T-helper 1 cell (primary cell): ENCODE data around the gene S100A6.
A peak's percentile ranks its signal among the peaks of the same experiment; 100 is the strongest.
"Not testable (repeated sequence)": the region's sequence is repeated elsewhere in the genome, so short reads cannot be mapped to it uniquely, and the experiment has no call there.

Experiments
- DNase-seq, 5 donors: peaks; one replicate each; pipeline ENCODE4 v3.0.0-alpha.2; 2012 to 2020
- total RNA-seq, 4 donors: gene quantifications; one replicate each; lab custom pipeline; 2026; lab: John Stamatoyannopoulos, UW

Gene S100A6
- total RNA-seq, result 114 to 138 (median 129) reads per million in 4 donors

DNA sequence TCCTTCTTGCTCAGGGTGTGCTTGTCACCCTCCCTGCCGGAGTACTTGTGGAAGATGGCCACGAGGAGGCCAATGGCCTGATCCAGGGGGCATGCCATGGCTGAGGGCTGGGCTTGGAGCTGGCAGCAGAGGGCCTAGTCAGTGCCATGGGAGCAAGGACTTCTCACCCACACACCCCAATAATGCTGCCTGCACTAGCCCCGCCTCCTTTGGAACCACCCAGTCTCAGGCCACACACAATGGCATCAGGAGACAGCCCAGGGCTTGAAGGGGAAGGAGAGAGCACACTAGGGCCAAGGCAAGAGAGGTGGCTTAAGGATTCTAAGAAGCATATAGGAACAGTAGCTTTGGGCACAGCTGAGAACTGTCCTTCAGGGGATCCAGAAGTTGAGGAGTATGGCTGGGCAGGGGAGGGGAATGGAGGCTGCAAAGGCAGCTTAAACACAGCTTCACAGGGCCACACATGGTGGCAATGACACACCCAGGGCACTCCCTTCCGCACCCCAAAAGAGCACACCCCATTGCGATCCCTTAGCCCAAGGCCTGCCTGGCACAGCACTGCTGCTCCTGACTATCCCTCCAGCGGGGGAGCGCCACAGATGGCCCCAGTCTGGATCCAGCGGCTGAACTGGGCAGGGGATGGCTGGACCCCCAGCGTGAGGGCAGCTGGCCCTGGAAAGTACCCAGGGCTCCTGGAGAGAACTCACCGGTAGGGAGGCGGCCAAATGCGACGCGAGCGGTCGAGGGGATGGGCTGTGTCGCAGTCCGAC is at the start of gene S100A6:
Gene S100A6, minus strand, starts transcription at position 750 of the 770 bp plus-strand sequence. Its CDS starts 652 bp downstream, at position 98.
- DNase-seq, result peak in 1 of 5 donors; percentile 69

DNA sequence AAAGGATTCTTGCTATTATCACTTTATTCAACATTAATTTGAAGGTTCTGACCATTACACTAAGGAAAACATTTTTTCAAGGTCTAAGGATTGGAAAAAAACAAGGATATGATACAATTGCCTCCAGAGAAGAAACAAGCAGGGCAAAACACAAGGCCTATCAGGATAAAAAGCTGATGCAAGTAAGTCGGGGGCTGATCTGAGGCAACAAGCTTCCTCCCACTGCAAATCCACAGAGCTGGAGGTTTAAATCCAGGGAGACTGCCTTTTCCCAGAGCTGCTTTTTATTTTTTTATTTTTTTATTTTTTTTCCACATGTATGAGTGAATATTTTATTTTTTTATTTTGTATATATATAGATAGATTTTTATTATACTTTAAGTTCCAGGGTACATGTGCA is 49.2 kb upstream of the S100A6 start:
- no peak for DNase-seq

DNA sequence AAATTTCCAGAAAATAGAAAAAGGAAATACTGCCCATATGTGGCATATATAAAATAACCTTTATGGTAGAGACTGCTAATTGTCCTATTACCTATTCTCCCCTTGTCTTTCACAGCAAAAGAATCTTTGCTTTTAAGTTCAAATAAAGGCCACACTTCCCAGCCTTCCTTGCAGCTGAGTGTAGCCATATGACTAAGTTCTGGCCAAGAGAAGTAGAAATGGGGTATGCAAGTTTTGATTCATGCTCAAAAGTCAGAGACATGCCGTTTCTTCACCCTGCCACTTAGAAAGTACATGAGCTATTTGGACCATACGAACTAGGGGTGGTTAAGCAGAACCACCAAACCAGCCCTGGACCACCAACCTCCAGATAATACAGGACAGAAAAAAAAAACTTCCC is 48.2 kb upstream of the S100A6 start:
- no peak for DNase-seq

DNA sequence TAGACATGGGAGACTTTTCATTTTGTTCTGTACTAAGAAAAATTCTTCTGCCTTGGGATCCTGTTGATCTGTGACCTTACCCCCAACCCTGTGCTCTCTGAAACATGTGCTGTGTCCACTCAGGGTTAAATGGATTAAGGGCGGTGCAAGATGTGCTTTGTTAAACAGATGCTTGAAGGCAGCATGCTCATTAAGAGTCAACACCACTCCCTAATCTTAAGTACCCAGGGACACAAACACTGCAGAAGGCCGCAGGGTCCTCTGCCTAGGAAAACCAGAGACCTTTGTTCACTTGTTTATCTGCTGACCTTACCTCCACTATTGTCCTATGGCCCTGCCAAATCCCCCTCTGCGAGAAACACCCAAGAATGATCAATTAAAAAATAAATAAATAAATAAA is 47.7 kb upstream of the S100A6 start:
- DNase-seq, result not testable (repeated sequence)

DNA sequence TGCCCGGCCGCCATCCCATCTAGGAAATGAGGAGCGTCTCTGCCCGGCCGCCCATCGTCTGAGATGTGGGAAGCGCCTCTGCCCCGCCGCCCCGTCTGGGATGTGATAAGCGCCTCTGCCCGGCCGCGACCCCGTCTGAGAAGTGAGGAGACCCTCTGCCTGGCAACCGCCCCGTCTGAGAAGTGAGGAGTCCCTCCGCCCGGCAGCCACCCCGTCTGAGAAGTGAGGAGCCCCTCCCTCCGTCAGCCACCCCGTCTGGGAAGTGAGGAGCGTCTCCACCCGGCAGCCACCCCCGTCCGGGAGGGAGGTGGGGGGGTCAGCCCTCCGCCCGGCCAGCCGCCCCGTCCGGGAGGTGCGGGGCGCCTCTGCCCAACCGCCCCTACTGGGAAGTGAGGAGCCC is 47.0 kb upstream of the S100A6 start:
- not testable (repeated sequence) for DNase-seq

DNA sequence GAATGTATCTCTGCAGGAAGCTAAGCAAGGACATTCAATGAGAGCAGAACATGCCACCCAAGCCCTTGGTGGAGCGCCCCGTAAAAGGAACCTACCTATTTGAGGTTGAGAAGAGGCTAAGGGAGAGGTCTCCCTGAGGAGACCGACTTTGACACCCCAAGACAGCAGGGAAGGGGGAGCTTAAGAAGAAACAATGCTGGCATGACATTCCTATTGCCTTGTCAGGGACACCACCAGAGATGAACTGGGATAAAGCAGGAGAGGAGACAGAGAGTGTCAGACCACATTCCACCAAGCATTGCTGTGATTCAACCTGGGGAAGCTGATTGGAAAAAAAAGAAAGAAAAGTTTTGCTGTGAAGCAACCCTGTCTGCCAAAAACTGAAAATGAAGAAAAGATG is 43.1 kb upstream of the S100A6 start:
- no peak for DNase-seq

DNA sequence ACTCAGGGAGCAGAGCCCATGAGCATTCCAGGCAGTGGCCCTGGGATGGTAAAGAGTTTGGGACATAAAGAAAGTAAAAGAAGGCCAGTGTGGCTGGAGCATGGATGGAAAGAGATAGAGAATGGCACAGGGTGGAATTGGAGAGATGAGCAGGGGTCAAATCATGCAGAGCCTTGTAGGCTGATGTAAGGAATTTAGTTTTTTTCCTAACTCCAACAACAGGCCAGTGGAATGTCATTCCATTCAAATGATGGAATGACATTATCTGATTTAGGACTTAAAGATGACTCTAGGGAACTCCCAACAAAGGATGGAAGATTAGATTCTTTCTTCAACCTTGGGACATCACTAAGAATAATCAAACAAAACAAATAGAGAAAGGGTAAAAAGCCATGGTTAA is 42.7 kb upstream of the S100A6 start:
- DNase-seq, result no peak

DNA sequence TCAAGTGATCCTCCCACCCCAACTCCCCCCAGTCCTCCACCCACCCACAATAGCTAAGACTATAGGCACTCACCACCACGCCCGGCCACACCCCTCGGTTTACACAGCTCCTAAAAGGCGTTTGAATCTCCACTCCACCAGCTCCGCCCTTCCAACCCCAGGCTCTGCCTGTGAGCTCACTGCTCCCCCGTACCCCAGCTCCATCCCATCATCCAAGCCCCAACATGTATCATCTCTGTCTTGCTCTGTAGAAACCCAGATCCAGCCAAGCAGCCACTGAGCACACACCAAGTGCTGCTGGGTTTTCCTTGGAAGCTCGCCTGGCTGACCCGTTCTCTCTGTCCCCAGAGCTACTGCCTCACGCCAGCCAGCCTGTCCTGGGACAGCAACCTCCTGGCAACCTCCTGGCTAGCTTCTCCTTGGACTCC is 41.8 kb upstream of the S100A6 start:
- no peak for DNase-seq

DNA sequence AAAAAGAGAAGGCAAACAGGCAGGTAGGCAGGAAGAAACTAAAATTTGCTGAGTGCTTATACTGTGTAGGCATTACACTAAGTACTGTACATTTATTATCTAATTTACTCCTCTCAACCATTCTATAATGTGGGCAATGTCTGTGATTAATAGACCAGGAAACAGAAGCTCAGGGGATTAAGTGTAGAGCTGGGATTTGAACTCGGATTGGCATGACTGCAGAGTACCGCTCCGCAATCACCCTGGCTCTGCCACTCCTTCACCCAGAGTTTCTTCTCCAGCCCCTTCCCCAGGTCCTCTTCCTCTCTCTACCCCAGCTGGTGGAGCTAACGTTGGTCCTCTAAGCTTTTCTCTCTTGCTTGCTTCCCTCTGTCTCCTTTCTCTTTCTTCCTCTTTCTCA is 41.3 kb upstream of the S100A6 start:
- DNase-seq, result no peak

DNA sequence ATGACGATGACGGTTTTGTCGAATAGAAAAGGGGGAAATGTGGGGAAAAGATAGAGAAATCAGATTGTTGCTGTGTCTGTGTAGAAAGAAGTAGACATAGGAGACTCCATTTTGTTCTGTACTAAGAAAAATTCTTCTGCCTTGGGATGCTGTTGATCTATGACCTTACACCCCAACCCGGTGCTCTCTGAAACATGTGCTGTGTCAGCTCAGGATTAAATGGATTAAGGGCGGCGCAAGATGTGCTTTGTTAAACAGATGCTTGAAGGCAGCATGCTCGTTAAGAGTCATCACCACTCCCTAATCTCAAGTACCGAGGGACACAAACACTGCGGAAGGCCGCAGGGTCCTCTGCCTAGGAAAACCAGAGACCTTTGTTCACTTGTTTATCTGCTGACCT is 39.7 kb upstream of the S100A6 start:
- not testable (repeated sequence) for DNase-seq

DNA sequence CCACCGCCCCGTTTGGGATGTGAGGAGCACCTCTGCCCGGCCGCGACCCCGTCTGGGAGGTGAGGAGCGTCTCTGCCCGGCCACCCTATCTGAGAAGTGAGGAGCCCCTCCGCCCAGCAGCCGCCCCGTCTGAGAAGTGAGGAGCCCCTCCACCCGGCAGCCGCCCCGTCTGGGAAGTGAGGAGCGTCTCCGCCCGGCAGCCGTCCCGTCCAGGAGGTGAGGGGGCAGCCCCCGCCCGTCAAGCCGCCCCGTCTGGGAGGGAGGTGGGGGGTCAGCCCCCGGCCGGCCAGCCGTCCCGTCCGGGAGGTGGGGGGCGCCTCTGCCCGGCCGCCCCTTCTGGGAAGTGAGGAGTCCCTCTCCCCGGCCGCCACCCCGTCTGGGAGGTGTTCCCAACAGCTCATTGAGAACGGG is 39.3 kb upstream of the S100A6 start:
- not testable (repeated sequence) for DNase-seq

DNA sequence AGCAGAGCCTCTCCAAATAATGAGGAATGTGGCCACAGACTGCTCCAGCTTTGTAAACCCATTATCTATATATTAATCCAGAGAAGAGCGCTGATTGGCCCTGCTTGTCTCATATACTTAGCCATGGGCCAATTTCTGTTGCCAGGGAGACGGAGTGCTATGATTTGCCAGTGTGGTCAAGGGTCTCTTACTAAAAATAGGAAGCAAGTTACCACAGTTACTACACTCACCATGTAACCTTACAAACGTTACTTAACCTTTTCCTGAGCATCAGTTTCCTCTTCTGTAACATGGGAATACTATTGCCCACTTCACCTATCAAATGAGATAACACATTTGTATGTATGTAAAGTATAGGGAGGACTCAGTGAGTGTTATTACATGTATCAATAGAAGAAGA is 37.6 kb upstream of the S100A6 start:
- no peak for DNase-seq

DNA sequence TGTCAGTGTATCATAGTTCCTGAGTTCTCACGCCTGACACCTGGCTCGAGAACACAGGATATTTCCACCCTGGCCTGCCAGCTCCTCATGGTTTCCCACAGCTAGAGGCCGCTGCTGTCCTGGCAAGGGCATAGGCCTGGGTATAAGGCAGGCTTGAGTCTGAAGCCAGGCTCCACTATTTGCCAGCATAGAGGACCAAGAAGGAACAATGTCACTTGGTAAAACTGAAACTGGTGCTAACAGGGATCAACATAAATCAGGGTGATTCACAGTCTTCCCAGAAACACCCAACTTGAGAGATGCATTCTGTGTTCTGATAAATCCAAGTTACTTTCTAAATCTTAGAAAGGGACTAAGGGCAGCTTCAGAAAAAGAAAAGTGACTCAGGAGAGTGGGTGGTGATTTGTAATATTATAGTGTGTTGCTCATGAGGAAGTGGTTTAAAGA is 36.8 kb upstream of the S100A6 start:
- DNase-seq, result peak in 2 of 5 donors; percentile 27 to 66

DNA sequence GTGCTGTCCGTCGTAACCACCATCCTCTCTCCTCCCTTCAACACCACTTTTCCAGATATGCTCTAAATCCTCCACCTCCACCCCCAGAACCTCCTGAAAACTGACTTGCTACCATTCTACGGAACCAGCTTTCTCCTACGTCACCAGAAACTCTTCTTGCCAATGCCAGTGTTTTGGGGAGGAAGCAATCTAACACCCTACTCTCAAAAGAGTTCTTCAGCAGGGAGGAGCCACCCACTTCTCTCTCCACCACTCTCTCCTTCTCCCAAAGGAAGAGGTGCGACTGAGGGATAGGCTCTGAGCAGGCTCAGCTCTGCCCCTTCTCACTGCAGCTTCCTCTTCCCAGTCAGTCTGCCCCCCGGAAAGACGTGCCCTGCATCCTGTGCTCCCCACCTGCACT is 35.9 kb upstream of the S100A6 start:
- no peak for DNase-seq

DNA sequence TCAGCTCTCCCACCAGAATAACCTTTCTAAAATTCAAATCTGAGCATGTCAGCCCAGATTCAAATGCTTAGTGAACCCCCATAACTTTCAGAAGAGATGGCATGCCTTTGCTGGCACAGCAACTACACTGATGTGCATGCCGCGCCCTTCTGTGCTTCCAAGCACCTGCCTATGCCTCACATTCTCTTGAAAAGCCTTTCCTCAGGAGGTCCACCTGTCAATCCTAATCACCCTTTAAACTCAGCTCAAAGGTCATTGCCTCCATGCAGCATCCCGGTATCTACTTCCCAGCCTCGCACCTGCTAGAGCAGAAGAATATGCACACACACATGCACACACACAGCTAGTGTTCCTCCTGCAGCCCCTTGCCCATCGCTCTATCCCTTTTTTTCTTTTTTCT is 35.1 kb upstream of the S100A6 start:
- DNase-seq, result no peak

DNA sequence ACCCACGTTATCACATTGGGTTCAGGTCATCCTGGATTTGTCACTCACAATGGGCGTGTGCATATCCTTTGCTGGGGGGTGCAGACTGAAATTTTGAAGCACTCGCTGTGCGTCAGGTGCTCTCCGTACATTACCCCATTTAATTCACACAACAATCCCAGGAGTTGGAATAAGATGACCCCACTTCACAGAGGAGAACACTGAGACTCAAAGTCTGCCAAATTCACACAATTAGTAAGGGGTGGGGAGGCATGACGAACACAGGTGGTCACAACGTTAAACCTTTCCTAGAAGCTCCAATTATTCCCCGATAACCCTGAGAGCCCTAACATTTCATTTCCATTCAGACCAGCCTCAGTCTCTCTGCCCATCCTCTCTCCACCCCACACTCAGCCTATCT is 33.7 kb upstream of the S100A6 start:
- DNase-seq, result no peak

DNA sequence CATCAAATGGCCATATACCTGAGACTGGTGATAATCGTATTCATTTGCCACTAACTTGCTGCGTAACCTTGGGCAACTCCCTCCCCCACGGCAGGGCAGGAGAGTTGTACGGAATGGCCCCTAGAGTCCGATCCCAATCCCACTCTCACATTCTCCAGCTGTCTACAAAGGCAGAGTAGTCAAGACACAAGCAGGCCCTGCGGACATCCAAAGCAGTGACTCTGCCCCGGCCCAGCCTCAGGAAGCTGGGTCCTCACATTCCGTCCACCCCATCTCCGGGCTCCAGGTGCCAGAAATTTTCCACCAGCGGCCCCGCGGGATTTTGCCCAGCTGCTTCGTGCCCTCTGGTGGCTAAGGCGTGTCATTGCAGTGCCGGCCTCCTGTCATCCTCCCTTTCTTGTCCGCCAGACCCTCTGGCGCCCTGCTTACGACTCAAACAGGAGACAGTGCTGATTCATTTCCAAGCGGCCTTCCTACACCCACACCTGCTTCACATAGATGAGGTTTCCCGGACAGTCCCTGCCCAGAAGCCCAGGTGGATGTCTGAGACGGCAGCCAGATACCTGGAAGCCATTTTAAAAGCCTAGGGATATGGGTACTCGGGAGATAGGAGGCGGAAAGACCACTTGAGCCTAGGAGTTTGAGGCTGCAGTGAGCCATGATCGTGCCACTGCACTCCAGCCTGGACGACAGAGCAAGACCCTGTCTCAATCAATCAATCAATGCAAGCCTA is 32.7 kb upstream of the S100A6 start:
- DNase-seq, result peak; percentile 49 to 80 (median 68)

DNA sequence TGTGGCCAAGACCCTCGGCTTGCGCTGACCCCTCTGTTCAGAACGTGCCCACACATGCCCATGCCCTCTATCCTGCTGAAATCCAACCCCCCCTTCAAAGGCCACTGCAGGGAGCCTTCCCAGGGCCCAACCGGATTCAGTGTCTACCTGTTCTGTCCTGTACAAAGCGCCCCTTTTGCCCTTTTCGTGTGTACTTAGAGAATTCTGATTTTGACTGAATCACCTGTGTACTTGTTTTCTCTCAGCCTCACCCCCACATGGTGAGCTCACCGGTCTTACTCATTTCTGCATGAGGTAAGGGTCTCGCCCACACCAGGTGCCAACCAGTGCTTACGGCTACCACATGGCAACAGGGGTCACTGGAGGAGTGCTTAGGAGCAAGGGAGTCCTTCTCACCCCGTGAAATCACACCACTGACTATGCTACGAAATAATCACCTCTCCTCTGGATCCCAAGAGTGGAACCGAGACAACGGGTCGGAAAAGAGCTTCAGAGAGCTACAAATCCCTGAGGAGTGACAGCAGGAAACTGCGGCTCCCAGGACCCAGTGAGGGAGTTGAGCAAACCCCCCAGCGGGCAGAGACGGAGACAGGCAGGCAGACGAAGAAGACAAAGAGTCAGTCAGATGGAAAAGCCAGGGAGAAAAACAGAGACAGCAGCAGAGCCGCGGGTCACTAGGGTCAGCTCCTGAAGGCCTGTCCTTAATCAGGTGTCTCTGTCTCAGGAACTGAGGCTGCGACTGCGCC is 32.0 kb upstream of the S100A6 start:
- peak in 1 of 5 donors; percentile 18 for DNase-seq

DNA sequence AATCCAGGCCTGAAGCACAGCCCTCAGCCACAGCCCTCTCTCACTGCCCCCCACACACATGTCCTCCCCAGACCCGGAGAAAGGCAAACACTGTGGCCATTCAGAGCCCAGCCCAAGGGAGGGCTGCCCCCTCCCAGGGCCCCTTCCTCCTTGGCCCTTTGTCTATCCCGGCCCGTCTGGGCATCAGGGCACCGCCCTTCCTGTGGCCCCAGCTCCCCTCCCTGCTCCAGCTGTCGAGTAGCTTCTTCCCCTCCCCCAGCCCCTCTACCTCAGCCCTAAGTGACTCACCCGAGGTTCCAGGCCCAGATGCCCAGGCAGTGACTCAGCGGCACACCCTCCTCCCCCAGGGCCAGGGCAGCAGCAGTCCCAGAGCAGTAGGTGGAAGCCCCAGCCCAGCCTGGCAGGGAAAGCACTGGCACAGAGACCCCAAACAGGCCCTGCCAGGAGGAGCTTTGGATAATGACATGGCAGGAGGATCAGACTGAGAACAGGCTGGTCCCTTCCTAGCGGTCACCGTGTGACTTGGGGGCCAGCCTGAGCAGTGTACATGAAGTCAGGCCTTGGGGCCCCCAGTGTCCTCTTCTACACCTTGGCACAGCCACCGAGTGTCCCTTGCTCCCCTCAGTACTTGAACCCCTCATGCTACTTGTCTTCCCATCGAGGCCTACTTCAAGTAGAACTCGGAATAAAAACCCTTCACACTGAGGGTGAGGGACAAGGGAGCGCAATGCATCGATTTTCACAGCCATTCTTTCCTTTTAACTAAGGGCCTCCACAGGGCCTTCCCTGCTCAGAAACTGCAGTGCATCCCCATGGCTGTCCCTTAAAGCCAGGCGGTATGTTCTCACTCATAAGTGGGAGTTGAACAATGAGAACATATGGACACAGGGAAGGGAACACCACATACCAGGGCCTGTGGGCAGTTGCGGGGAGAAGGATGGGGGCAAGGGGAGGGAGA is 30.9 kb upstream of the S100A6 start:
- peak; percentile 52 to 94 (median 61) for DNase-seq

DNA sequence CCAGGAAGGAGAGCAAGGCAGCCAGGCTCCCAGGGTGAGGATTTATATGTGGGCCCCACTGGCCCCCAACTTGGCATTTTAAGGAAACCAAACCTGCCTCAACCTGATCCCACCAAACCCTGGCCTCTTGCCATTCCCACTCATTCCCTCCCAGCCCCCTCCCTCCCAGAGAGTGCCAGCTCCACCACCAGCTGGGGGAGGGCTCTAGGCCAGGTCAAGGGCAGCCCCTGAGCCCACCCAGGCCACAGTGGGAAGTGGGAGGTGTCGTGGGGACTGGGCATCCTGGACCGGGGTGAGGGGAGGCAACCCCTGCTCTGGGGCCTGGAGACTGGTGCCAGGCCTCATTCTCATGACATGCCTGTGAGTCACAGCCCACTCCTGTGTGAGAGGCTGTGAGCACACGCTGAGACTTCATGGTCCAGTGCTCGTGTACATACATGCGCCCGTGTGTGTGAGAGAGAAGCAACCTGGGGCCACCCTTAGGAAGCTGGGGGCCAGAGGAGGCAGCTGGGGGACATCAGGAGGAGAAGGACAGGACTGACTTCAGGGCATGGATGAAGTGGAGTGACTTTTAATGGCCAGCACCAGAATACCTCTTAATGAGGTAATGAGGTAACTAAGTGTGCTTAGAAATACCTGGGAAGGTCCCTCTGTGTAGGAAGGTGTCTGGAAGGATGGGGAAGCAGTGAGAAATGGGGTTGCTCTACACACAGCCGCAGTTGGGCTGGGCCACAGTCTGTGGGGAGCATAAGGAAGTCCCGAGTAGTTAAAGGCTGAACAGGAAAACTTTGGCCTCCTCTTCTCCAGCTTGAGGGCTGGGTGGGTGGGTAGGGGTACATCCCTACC is 30.0 kb upstream of the S100A6 start, which contains the start of gene S100A2:
Gene S100A2, minus strand, starts transcription at position 316 of the 846 bp plus-strand sequence. CDS start 1,967 bp downstream, outside the sequence.
- DNase-seq, result peak in 1 of 5 donors; percentile 64

DNA sequence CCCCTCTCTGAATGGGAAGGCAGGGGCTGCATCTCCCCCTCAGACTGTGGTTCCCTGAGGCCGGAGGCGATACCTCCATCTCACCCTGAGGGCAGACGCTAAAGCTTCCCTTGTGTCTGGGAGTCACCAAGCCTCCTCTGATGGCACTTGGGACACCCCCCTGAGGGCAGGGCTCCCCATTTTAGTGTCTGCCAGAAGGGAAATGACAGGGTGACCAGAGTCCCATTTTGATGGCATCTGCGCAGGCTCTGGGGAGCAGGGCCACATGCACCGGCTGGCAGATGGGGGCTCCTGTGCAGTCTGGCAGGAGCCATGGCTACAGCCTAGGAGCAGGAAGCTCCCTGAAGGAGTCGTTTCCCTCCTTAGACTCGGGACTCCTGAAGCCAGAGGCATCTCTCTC is 28.2 kb upstream of the S100A6 start:
- DNase-seq, result no peak
